ENCODE measurements around the gene ICE1.
"Not testable (repeated sequence)": the region's sequence is repeated elsewhere in the genome, so short reads cannot be mapped to it uniquely, and the experiment has no call there.

The ICE1 gene

GRCh38 chr5:5404381-5404780 lies 18.1 kb upstream of the ICE1 start:
- no peak for DNase-seq (ENCODE audit: low spot score)

GRCh38 chr5:5405441-5405840 lies 17.0 kb upstream of the ICE1 start:
- DNase-seq (ENCODE audit: low spot score), result no peak

- no peak for DNase-seq (ENCODE audit: low spot score)
These were observed 14.6 kb upstream of the ICE1 start for GRCh38 chr5:5407924-5408323.

- no peak for DNase-seq (ENCODE audit: low spot score)
These were observed 13.2 kb upstream of the ICE1 start for GRCh38 chr5:5409151-5409810.

GRCh38 chr5:5413856-5414255 lies 8.6 kb upstream of the ICE1 start:
- not testable (repeated sequence) for DNase-seq (ENCODE audit: low spot score)

DNA sequence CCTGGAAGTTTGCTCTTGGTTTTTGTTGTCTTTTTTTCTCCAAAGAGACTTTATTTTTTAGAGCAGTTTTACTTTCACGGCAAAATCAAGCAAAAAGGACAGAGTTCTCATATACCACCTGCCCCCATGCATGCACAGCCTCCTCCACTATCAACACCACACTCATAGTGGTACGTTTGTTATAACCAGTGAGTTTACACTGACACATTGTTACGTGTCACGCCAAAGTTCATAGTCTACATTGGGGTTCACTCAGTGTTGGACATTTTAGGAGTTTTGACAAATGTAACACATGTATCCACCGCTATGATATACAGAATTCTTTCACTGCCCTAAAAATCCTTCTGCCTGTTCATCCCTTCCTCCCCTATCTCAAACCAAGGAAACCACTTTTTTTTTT lies 7.5 kb upstream of the ICE1 start:
- DNase-seq (ENCODE audit: low spot score), result no peak

DNA sequence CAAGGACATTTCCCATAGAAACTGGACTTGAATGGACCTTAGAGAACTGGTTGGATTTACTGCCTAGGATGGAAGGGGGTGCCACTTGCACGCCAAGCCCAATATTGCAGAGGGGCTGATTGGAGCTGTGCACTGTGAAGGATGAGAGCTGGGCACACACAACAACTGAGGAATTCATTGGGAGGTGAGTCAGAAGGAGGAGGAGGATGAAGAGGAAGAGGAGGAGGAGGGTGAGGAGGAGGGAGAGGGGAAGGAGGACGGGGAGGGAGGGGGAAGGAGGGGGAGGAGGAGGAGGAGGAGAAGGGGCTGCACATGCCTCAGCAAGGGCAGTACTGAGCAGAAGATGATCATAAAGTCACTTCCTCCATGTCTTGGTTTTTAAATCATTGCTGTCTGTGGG lies 5.7 kb upstream of the ICE1 start:
- no peak for DNase-seq (ENCODE audit: low spot score)

DNA sequence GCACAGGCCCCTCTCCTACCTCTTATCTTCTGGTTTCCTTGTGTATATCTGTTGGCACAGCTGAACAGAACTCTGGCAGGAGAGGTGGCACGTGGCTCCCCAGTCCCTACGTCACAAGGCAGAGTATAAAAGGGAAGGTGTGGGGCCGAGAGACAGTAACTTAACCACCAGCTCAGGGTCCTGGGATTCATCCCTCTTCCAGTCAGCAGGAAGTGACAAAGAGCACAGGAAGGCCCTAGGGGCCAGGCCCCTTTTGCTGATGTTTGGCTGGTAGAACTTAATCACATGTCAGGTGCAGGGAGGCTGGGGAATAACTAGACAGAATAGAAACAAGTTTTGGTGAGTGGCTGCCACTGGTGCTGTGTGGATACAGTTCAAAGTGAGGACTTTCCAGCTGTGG lies 4.5 kb upstream of the ICE1 start:
- DNase-seq (ENCODE audit: low spot score), result no peak

DNA sequence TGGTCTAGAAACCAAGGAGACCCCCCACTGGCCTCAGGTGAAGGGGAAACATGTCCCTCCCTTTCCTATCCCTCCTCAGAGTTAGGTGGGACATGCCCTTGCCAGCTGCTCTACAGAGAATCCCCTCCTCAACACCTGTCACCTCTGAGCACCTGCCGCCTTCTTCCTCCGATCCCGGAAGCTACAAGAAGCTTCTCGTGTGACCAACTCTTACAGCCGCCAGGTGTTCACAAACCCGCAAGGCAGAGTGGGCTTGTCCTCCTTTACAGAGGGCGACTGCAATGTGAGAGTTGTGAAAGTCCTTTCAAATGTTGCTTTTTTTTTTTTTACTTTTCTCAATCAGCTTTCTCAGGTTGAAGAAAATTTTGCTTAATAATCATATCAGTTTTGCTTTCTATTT lies 3.7 kb upstream of the ICE1 start:
- DNase-seq (ENCODE audit: low spot score), result no peak

- DNase-seq (ENCODE audit: low spot score), result no peak
These were observed 2.9 kb upstream of the ICE1 start for GRCh38 chr5:5419291-5420210.

DNA sequence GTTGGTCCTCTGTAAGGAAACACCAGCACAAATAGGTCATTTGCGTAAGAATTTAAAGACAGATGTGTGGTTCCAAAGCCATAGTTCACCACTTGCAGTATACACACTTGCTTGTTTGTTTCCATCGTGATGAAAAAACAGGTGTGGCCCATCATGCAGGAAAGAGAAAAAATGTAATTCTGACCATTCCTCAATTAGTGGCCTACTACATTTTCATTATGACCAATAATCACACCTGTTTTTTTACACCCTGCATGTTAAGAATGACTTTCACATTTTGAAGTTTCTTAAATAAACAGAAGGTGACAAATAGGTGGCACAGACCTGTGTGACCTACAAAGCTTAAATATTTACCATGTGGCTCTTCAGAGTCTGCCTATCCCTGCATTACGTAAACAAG lies 2.2 kb upstream of the ICE1 start:
- no peak for DNase-seq (ENCODE audit: low spot score)

- no peak for DNase-seq (ENCODE audit: low spot score)
These were observed 1.1 kb upstream of the ICE1 start for GRCh38 chr5:5421149-5421960.

DNA sequence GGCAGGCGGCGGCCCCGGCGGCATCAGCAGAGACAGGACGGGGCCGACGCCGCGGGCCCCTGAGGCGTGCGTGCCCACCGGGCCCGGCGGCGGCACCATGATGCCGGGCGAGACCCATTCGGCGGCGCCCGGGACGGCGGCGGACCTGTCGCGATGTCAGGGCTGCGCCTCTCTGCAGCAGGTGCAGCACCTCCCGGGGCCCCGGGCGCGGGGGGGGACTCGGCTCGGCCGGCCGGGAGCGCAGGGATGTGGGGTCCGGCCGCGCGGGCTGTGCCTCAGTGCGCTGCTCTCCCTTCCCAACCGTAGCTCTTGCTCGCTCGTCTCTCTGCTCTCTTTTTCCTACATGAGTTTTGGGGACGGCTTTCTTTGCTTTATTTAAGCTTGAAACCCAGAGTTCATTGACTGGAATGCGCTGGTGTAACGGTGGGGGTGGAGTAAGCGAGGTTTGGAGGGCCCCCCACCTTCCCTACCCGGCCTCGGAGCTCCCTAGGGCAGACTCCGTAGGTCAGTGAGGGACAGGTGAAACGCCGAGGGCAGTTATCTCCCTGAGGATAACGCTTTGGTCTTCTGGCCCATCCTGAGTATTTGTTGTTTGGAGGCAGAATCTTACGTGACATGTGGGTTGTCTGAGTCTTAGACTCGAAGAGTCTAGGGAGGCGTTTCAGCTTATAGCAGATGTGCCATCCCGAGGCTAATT lies 490 bp downstream of the ICE1 start:
- DNase-seq (ENCODE audit: low spot score), result no peak

- DNase-seq (ENCODE audit: low spot score), result no peak
These were observed 1.1 kb downstream of the ICE1 start for GRCh38 chr5:5423586-5423985.

DNA sequence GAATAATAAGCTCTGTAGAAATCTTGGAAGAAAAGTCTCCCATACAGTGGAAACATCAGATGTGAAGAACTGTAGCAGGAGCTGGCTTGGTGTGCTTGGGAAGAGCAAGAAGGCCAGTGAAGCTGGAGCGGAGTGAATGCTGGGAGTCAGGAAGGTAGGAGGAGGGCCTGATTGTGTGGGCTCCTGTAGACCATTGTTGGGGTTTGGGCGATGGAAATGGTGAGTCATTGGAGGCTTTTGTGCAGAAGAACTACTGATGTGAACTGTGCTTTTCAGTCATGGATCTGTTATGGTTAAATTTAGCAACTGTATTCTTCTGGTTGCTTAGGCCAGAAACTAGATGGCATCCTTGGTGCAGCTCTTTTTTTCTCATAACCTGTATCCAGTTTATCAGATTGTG lies 2.3 kb downstream of the ICE1 start:
- DNase-seq (ENCODE audit: low spot score), result no peak

DNA sequence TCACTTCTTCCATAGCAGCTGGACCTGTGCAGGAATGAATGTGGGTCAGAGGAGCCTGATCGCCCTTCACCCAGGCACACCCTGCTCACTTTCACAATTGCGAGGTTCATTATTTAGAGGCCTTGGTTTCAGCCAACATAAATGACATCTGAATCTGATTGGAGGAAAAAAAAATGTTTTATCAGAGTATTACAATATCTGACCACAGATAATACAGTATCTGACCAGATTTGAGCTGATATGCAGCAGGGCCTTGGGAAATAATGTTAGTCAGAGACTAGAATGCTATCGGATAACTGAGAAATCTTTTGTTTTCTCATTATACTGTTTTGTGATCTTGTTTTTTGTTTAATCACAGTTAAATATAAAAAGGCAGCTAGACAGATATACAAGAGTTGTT lies 7.7 kb downstream of the ICE1 start:
- no peak for DNase-seq (ENCODE audit: low spot score)

DNA sequence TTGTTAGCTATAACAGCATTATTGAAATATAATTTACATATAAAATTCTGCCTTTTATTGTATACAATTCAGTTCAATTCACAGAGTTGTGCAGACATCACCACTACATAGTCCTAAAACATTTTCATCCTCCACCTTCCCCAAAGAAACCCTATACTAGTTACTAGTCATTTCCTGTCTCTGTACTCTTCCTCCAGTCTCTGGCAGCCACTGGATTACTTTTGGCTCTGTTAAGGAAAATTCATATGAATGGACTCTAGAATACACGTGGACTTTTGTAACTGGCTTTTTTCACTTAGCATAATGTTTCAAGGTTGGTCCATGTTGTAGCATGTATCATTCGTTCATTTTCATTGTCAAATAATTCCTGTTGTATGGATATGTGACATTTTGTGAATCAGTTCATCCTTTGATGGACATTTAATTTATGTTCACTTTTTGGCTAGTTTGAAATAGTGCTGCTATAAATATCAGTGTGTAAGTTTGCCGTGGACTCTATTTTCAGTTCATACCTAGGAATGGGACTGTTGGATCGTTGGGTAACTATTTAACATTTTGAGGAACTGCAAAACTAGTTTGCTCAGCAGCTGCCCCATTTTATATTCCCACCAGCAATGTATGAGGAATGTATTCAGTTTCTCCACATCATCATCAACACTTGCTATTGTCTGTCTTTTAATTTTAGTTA lies 9.7 kb downstream of the ICE1 start:
- DNase-seq (ENCODE audit: low spot score), result no peak

- DNase-seq (ENCODE audit: low spot score), result no peak
These were observed 13.8 kb downstream of the ICE1 start for GRCh38 chr5:5436203-5436760.

DNA sequence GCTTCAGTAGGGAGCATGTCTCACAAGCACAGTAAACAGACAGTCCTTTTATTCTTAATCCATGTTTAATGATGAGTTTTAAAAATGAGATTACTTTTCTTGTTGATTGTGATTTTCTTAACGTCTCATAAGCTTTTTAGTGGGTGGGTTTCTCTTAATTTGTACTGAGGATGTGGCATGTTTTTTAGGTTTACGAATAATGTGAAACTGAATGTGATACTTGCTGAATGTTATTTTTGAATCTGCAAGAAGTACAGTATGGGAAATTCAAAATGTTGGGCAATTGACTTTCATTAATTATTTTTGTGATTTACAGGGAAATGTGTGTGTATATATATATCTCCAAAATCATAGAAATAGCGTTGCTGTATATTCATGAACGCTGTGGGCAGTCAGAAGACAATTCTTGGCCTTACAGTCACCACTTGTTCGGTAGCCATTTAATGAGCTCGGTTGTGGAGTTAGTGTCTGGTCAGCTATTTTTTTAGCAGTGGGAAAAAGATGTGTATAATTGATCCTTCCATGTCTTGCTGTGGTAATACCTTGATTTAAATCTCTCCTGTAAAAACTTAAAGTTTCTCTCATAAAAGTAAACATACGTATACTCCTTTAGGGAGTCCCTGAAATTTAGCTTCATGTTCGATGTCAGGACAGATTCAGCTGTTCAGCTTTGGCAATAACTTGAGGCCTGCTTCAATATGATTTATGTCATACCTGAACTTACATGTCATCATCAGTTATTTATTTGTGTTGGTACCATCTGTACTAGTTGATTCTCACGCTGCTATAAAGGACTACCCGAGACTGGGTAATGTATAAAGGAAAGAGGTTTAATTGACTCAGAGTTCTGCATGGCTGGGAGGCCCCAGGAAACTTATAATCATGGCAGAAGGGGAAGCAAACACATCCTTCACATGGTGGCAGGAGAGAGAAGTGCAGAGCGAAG lies 15.0 kb downstream of the ICE1 start:
- no peak for DNase-seq (ENCODE audit: low spot score)

- no peak for DNase-seq (ENCODE audit: low spot score)
These were observed 29.4 kb downstream of the ICE1 start for GRCh38 chr5:5451863-5452262.
